ENCODE data around the gene HTT. TPM values are rescaled to one million over a fixed set of nuclear protein-coding genes. Genes with fewer than 3 reads are reported as not detected.

HTT gene
- total and polyA plus RNA-seq, 2 of the 13 experiments (the other 11 are each of a cell fraction or from before 2014, with no cell fraction given), result 17.5 to 19.5 TPM

GRCh38 chr4:3286335-3287175 is 212.1 kb downstream of the HTT start (continued):
- no peak for TF ChIP-seq MAX (IDR thresholded peaks at IDR 0.05)
- no peak for TF ChIP-seq SMAD3 (CRISPR knock-in tag; IDR thresholded peaks at IDR 0.05)
- TF ChIP-seq ATF6 (CRISPR knock-in tag; conservative IDR thresholded peaks at IDR 0.05), result no peak
- TF ChIP-seq HHEX (CRISPR knock-in tag; IDR thresholded peaks at IDR 0.05), result no peak
- no peak for TF ChIP-seq LCORL (IDR thresholded peaks at IDR 0.05)
- TF ChIP-seq LCORL (CRISPR knock-in tag; IDR thresholded peaks at IDR 0.05), result no peak; the same call in 1 of the 2 replicates
- no peak for TF ChIP-seq ZNF260 (CRISPR knock-in tag; IDR thresholded peaks at IDR 0.05; ENCODE audit: borderline replicate concordance, low read depth)
- 0 out of 2 replicates have a peak, but pooled peaks have one; percentile 36 for TF ChIP-seq BORCS8-MEF2B (CRISPR knock-in tag; IDR thresholded peaks at IDR 0.05)
- no peak for TF ChIP-seq RORA (CRISPR knock-in tag; IDR thresholded peaks at IDR 0.05)
- no peak for TF ChIP-seq ZNF496 (CRISPR knock-in tag; IDR thresholded peaks at IDR 0.05; ENCODE audit: insufficient replicate concordance)
- TF ChIP-seq ZNF777 (CRISPR knock-in tag; IDR thresholded peaks at IDR 0.05), result no peak
- TF ChIP-seq POLR2A (IDR thresholded peaks at IDR 0.05; ENCODE audit: insufficient read depth in 1 of 2, low read depth in 2 of 2, low read length in 2 of 2), result no peak
- no peak for TF ChIP-seq RXRB (CRISPR knock-in tag; IDR thresholded peaks at IDR 0.05; ENCODE audit: borderline replicate concordance)
- TF ChIP-seq ZNF562 (CRISPR knock-in tag; IDR thresholded peaks at IDR 0.05; ENCODE audit: borderline replicate concordance), result no peak
- TF ChIP-seq BRD4 (CRISPR knock-in tag; IDR thresholded peaks at IDR 0.05), result no peak
- no peak for TF ChIP-seq DPF2 (CRISPR knock-in tag; IDR thresholded peaks at IDR 0.05; ENCODE audit: borderline replicate concordance, low read depth)
- TF ChIP-seq HNRNPK (IDR thresholded peaks at IDR 0.05; ENCODE audit: low read depth, low read length, poor library complexity, severe bottlenecking), result no peak
- TF ChIP-seq PRPF4 (IDR thresholded peaks at IDR 0.05; ENCODE audit: low read depth, low read length, poor library complexity, severe bottlenecking), result no peak
- no peak for TF ChIP-seq ZNF180 (CRISPR knock-in tag; IDR thresholded peaks at IDR 0.05; ENCODE audit: borderline replicate concordance, low read depth)
- TF ChIP-seq TCF12 (IDR thresholded peaks at IDR 0.05), result no peak
- TF ChIP-seq TCF12 (CRISPR knock-in tag; IDR thresholded peaks at IDR 0.05), result no peak
- no peak for TF ChIP-seq ZNF30 (CRISPR knock-in tag; IDR thresholded peaks at IDR 0.05)
- TF ChIP-seq DRAP1 (CRISPR knock-in tag; IDR thresholded peaks at IDR 0.05), result no peak
- TF ChIP-seq SMARCE1 (IDR thresholded peaks at IDR 0.05; ENCODE audit: borderline replicate concordance), result no peak
- TF ChIP-seq ZNF609 (CRISPR knock-in tag; IDR thresholded peaks at IDR 0.05; ENCODE audit: borderline replicate concordance), result no peak

All from HepG2 (cell line).